ENCODE results near the gene ERBB4. TPM values are rescaled to one million over a fixed set of nuclear protein-coding genes. Genes with fewer than 3 reads are reported as not detected.
A peak's percentile ranks its signal among the peaks of the same experiment; 100 is the strongest.

ERBB4 gene
- total RNA-seq, 1 donor from 2014 or later: 22.6 TPM

DNA sequence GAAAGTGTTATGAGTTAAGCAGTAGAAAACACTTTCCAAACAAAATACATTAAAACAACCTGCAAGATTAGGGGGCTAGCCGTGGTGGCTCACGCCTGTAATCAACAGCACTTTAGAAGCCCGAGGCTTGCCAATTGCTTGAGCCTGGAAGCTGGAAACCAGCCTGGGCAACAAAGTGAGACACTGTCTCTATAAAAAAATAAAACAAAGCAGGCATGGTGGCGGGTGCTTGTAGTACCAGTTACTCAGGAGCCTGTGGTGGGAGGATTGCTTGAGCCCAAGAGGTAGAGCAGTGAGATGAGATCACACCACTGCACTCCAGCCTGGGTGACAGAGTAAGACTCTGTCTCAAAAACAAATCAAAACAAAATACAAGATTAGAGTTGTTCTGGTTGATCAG, 208.3 kb downstream of the ERBB4 start:
- no peaks in the 10 kb centered on the region for H3K36me3 ChIP-seq
- peak; percentile 44 for ATAC-seq
- no peaks in the 10 kb centered on the region for H3K27me3 ChIP-seq
- no peaks in the 10 kb centered on the region for H3K9me3 ChIP-seq
- intact Hi-C loops (cut with DNase I): no loop called here
- no peaks in the 10 kb centered on the region for H3K4me1 ChIP-seq
- H3K27ac ChIP-seq: no peak overlapping the region
- TF ChIP-seq CTCF (IDR thresholded peaks at IDR 0.05): no peak
- no peak for DNase-seq
- no peak overlapping the region for H3K4me3 ChIP-seq

DNA sequence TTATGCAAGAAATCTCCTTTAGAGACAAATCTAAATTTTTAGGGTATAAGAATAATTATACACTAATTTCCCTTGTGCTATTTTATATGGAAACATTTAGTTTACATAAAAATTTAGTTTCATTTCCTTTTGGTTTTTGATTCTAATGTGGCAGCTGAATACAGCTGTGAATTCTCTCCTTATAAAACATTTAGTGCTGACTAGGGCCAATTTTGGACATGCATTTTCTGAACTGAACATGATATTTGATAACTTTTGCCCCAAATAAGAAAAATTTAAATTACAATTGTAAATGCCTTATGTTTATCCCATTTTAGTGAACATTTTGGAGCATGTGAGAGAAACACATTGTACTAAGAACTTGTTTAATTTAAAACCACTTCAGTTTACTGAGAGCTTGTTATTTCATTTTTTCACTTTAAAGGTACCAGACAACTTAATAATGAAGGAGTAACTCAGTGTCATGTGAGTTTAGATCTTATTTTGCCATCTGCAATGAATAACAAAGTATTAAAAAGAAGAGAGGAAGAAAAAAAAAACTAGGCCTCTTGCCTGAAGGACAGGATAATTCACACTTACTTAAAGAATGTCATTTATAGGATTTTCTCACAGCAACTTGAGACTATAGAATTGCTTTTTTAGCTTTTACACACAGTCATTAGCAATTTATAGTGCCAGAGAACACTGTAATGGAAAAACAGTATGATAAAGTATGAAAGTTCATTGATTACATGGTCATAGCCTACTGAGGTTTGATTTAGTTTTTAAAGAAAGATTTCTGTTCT, 209.7 kb downstream of the ERBB4 start:
- Histone ChIP-seq H3K36me3 (no peaks in the 10 kb centered on the region), H3K27me3 (no peaks in the 10 kb centered on the region), H3K27ac (no peak overlapping the region), H3K9me3 (no peaks in the 10 kb centered on the region), H3K4me3 (no peak overlapping the region), H3K4me1 (no peaks in the 10 kb centered on the region)
- no peak for DNase-seq
- no peak for TF ChIP-seq CTCF (IDR thresholded peaks at IDR 0.05)
- intact Hi-C loops (cut with DNase I): no loop called here
- ATAC-seq: no peak

GRCh38 chr2:212328136-212328535, 210.5 kb downstream of the ERBB4 start:
- intact Hi-C loops (cut with DNase I): no loop called here
- TF ChIP-seq CTCF (IDR thresholded peaks at IDR 0.05): no peak
- H3K4me3 ChIP-seq: no peak overlapping the region
- H3K27me3 ChIP-seq: no peaks in the 10 kb centered on the region
- no peaks in the 10 kb centered on the region for H3K36me3 ChIP-seq
- H3K9me3 ChIP-seq: no peaks in the 10 kb centered on the region
- H3K4me1 ChIP-seq: no peaks in the 10 kb centered on the region
- no peak overlapping the region for H3K27ac ChIP-seq
- no peak for DNase-seq
- peak; percentile 63 for ATAC-seq

DNA sequence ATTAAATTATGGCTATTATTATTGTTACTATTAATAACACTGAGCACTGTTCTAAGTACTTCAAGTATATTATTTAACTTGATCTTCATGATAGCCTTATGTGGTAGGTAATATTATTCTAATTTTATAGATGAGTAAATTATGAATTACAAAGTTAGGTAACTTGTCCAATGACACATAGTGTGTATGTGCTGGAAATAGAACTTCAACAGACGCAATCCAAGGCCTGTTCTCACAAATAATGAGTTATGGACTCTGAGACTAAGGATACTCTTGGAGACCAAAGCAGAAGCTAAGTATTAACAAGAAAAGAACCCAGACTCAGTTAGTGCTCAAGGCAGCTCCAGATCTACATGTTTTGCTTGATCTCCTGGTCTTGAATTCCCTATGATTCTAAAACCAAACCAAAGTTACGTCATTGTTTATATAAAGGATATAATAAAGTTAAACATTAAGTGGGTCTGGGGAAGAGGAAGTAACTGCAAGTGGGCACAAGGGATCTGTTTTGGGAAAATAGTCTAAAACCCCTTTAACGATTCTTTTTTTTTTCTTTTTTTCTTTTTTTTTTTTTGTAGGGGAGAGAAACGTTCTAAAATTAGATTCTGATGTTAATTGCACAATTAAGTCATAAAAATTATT, 211.3 kb downstream of the ERBB4 start:
- no peak for DNase-seq

GRCh38 chr2:212318636-212319035, 220.0 kb downstream of the ERBB4 start:
- intact Hi-C loops (cut with DNase I): no loop called here
- Histone ChIP-seq H3K4me3 (no peak overlapping the region), H3K9me3 (no peaks in the 10 kb centered on the region), H3K4me1 (no peaks in the 10 kb centered on the region), H3K36me3 (no peaks in the 10 kb centered on the region), H3K27me3 (no peaks in the 10 kb centered on the region), H3K27ac (no peak overlapping the region)
- no peak for DNase-seq
- no peak for ATAC-seq
- TF ChIP-seq CTCF (IDR thresholded peaks at IDR 0.05): no peak

More for the DNA sequence above, 211.3 kb downstream of the ERBB4 start:
- no peak overlapping the region for H3K27ac ChIP-seq
- intact Hi-C loops (cut with DNase I): no loop called here
- no peak overlapping the region for H3K4me3 ChIP-seq
- H3K4me1 ChIP-seq: no peaks in the 10 kb centered on the region
- no peaks in the 10 kb centered on the region for H3K27me3 ChIP-seq
- TF ChIP-seq CTCF (IDR thresholded peaks at IDR 0.05): no peak
- no peaks in the 10 kb centered on the region for H3K9me3 ChIP-seq
- ATAC-seq: no peak
- H3K36me3 ChIP-seq: no peaks in the 10 kb centered on the region

Measured in upper lobe of right lung (tissue), 1 donor.